GM19035 (cell line): ENCODE results near the gene GGT7.
"Not testable (repeated sequence)": the region's sequence is repeated elsewhere in the genome, so short reads cannot be mapped to it uniquely, and the experiment has no call there.

ENCODE experiments used
- ATAC-seq: cut with Tn5 transposase; IDR thresholded peaks from one replicate; pipeline ENCODE4 v1.9.1; 2021; ENCODE audit not compliant: unreplicated experiment

Gene GGT7

GRCh38 chr20:34849778-34850177 is 22.9 kb downstream of the GGT7 start:
- ATAC-seq, result no peak

- ATAC-seq, result no peak
Measured at GRCh38 chr20:34848597-34848996, 24.1 kb downstream of the GGT7 start.

- ATAC-seq, result no peak
Measured at GRCh38 chr20:34843421-34843820, 29.2 kb downstream of the GGT7 start.

GRCh38 chr20:34842143-34842542 is 30.5 kb downstream of the GGT7 start:
- no peak for ATAC-seq

- ATAC-seq, result no peak
Measured at GRCh38 chr20:34834459-34834893, 38.2 kb downstream of the GGT7 start.

- ATAC-seq, result no peak
Measured at GRCh38 chr20:34831936-34832335, 40.7 kb downstream of the GGT7 start.

- no peak for ATAC-seq
Measured at GRCh38 chr20:34829191-34829590, 43.5 kb downstream of the GGT7 start.

- ATAC-seq, result peak; percentile 60
Measured at GRCh38 chr20:34825530-34826362, 46.9 kb downstream of the GGT7 start, which contains the start of gene NCOA6. Gene NCOA6 (minus strand): TSS chr20:34825651. CDS start chr20:34782355, 43,296 bp downstream.

- peak; percentile 74 for ATAC-seq
Measured at GRCh38 chr20:34824806-34825529, 47.7 kb downstream of the GGT7 start.

- peak; percentile 42 for ATAC-seq
Measured at GRCh38 chr20:34824452-34824805, 48.2 kb downstream of the GGT7 start.

- no peak for ATAC-seq
Measured at GRCh38 chr20:34824026-34824425, 48.6 kb downstream of the GGT7 start.

GRCh38 chr20:34820805-34821578 is 51.7 kb downstream of the GGT7 start:
- no peak for ATAC-seq

GRCh38 chr20:34817801-34818200 is 54.9 kb downstream of the GGT7 start:
- ATAC-seq, result no peak

GRCh38 chr20:34817072-34817471 is 55.6 kb downstream of the GGT7 start:
- ATAC-seq, result no peak

- ATAC-seq, result no peak
Measured at GRCh38 chr20:34815636-34816035, 57.0 kb downstream of the GGT7 start.

- no peak for ATAC-seq
Measured at GRCh38 chr20:34808583-34808982, 64.1 kb downstream of the GGT7 start.

GRCh38 chr20:34807944-34808465 is 64.7 kb downstream of the GGT7 start:
- ATAC-seq, result not testable (repeated sequence)

GRCh38 chr20:34806255-34806654 is 66.4 kb downstream of the GGT7 start:
- no peak for ATAC-seq

- no peak for ATAC-seq
Measured at GRCh38 chr20:34798871-34799270, 73.8 kb downstream of the GGT7 start.

- no peak for ATAC-seq
Measured at GRCh38 chr20:34798328-34798727, 74.3 kb downstream of the GGT7 start.
